Subcutaneous abdominal adipose tissue (tissue), 5 donors: ENCODE measurements around the gene INPP5E.

Experiments used
- H3K27ac ChIP-seq: one replicate; pipeline ENCODE4 v1.7.0; 2013; ENCODE audit warnings: low read depth, mild to moderate bottlenecking, inconsistent platforms, low read length, moderate library complexity
- H3K27me3 ChIP-seq, 5 donors: one replicate each; pipeline ENCODE4 v1.7.0; 2013; ENCODE audit warnings: low read length in 5 of 5, inconsistent platforms in 1 of 5; ENCODE audit not compliant: control insufficient read depth in 5 of 5, insufficient read depth in 4 of 5
- H3K36me3 ChIP-seq, 5 donors: one replicate each; pipeline ENCODE4 v1.7.0; 2013; ENCODE audit warnings: low read length in 5 of 5; ENCODE audit not compliant: control insufficient read depth in 5 of 5, insufficient read depth in 5 of 5
- H3K4me1 ChIP-seq, 5 donors: one replicate each; pipeline ENCODE4 v1.7.0; 2013; ENCODE audit warnings: low read length in 5 of 5, mild to moderate bottlenecking in 3 of 5, moderate library complexity in 1 of 5; ENCODE audit not compliant: control insufficient read depth in 5 of 5, insufficient read depth in 5 of 5
- H3K4me3 ChIP-seq, 5 donors: one replicate each; pipeline ENCODE4 v1.7.0; 2013; ENCODE audit warnings: low read length in 5 of 5, low read depth in 1 of 5
- H3K9ac ChIP-seq, 5 donors: one replicate each; pipeline ENCODE4 v1.7.0; 2013; ENCODE audit warnings: low read length in 5 of 5, mild to moderate bottlenecking in 4 of 5, moderate library complexity in 3 of 5
- H3K9me3 ChIP-seq, 5 donors: one replicate each; pipeline ENCODE4 v1.7.0; 2013; ENCODE audit warnings: low read length in 5 of 5; ENCODE audit not compliant: control insufficient read depth in 5 of 5
- donor health status: healthy.
- donor health status: healthy.
- donor health status: healthy.
- donor health status: healthy.
- donor health status: healthy.

INPP5E gene

GRCh38 chr9:136459425-136459824 is 19.8 kb upstream of the INPP5E start:
- H3K36me3 ChIP-seq = peaks cover 4 to 96% (median 93%) of the 10 kb centered on the region in 5 donors
- no peaks in the 10 kb centered on the region for H3K27me3 ChIP-seq
- no peaks in the 10 kb centered on the region for H3K4me1 ChIP-seq

GRCh38 chr9:136457326-136457725 is 17.7 kb upstream of the INPP5E start:
- H3K9ac ChIP-seq = no peak overlapping the region
- H3K27ac ChIP-seq = no peak overlapping the region
- H3K36me3 ChIP-seq = peaks cover 3 to 89% (median 84%) of the 10 kb centered on the region in 5 donors
- H3K4me1 ChIP-seq = no peaks in the 10 kb centered on the region
- H3K27me3 ChIP-seq = no peaks in the 10 kb centered on the region
- no peak overlapping the region for H3K4me3 ChIP-seq
- H3K9me3 ChIP-seq = no peaks in the 10 kb centered on the region

More at GRCh38 chr9:136459425-136459824, 19.8 kb upstream of the INPP5E start:
- no peak overlapping the region for H3K4me3 ChIP-seq
- H3K9ac ChIP-seq = no peak overlapping the region
- no peaks in the 10 kb centered on the region for H3K9me3 ChIP-seq
- H3K27ac ChIP-seq = no peak overlapping the region

- Histone ChIP-seq H3K27ac (no peak overlapping the region), H3K27me3 (no peaks in the 10 kb centered on the region), H3K9ac (no peak overlapping the region), H3K4me1 (no peaks in the 10 kb centered on the region), H3K9me3 (no peaks in the 10 kb centered on the region), H3K4me3 (no peak overlapping the region), H3K36me3 (peaks cover 3 to 85% (median 80%) of the 10 kb centered on the region in 5 donors)
Measured at GRCh38 chr9:136456258-136456657, 16.6 kb upstream of the INPP5E start.

GRCh38 chr9:136455043-136456002 is 15.7 kb upstream of the INPP5E start:
- H3K27ac ChIP-seq = no peak overlapping the region
- peaks cover 3 to 86% (median 82%) of the 10 kb centered on the region in 5 donors for H3K36me3 ChIP-seq
- no peaks in the 10 kb centered on the region for H3K9me3 ChIP-seq
- no peaks in the 10 kb centered on the region for H3K4me1 ChIP-seq
- no peaks in the 10 kb centered on the region for H3K27me3 ChIP-seq
- H3K4me3 ChIP-seq = no peak overlapping the region
- no peak overlapping the region for H3K9ac ChIP-seq

GRCh38 chr9:136454026-136454796 is 14.6 kb upstream of the INPP5E start:
- Histone ChIP-seq H3K27ac (no peak overlapping the region), H3K9me3 (no peaks in the 10 kb centered on the region), H3K27me3 (no peaks in the 10 kb centered on the region), H3K4me1 (no peaks in the 10 kb centered on the region), H3K9ac (no peak overlapping the region), H3K4me3 (no peak overlapping the region), H3K36me3 (peaks cover 2 to 89% (median 84%) of the 10 kb centered on the region in 5 donors)

GRCh38 chr9:136453326-136453725 is 13.7 kb upstream of the INPP5E start:
- H3K27me3 ChIP-seq = no peaks in the 10 kb centered on the region

GRCh38 chr9:136451221-136451877 is 11.7 kb upstream of the INPP5E start:
- Histone ChIP-seq H3K27me3 (no peaks in the 10 kb centered on the region), H3K27ac (no peak overlapping the region), H3K36me3 (peaks cover 3 to 90% (median 85%) of the 10 kb centered on the region in 5 donors), H3K9ac (no peak overlapping the region), H3K4me3 (no peak overlapping the region), H3K9me3 (no peaks in the 10 kb centered on the region), H3K4me1 (no peaks in the 10 kb centered on the region)

More at GRCh38 chr9:136453326-136453725, 13.7 kb upstream of the INPP5E start:
- no peaks in the 10 kb centered on the region for H3K4me1 ChIP-seq
- no peak overlapping the region for H3K27ac ChIP-seq
- H3K36me3 ChIP-seq = peaks cover 0 to 89% (median 83%) of the 10 kb centered on the region in 5 donors
- no peaks in the 10 kb centered on the region for H3K9me3 ChIP-seq
- no peak overlapping the region for H3K9ac ChIP-seq
- no peak overlapping the region for H3K4me3 ChIP-seq

- Histone ChIP-seq H3K9ac (no peak overlapping the region), H3K4me3 (no peak overlapping the region), H3K36me3 (peaks cover 3 to 87% (median 82%) of the 10 kb centered on the region in 5 donors), H3K27me3 (no peaks in the 10 kb centered on the region), H3K27ac (no peak overlapping the region), H3K4me1 (no peaks in the 10 kb centered on the region), H3K9me3 (no peaks in the 10 kb centered on the region)
Measured at GRCh38 chr9:136448655-136449054, 9.0 kb upstream of the INPP5E start.

- peaks cover 3 to 94% (median 91%) of the 10 kb centered on the region in 5 donors for H3K36me3 ChIP-seq
- H3K4me1 ChIP-seq = peaks cover 0 to 9% (median 5%) of the 10 kb centered on the region in 5 donors
- no peak overlapping the region for H3K27ac ChIP-seq
- no peaks in the 10 kb centered on the region for H3K27me3 ChIP-seq
- H3K9me3 ChIP-seq = no peaks in the 10 kb centered on the region
- no peak overlapping the region for H3K4me3 ChIP-seq
- H3K9ac ChIP-seq = no peak overlapping the region
Measured at GRCh38 chr9:136447173-136447778, 7.6 kb upstream of the INPP5E start.
